ENCODE data around the gene DAP.
"Not testable (repeated sequence)": the region's sequence is repeated elsewhere in the genome, so short reads cannot be mapped to it uniquely, and the experiment has no call there.

The DAP gene

DNA sequence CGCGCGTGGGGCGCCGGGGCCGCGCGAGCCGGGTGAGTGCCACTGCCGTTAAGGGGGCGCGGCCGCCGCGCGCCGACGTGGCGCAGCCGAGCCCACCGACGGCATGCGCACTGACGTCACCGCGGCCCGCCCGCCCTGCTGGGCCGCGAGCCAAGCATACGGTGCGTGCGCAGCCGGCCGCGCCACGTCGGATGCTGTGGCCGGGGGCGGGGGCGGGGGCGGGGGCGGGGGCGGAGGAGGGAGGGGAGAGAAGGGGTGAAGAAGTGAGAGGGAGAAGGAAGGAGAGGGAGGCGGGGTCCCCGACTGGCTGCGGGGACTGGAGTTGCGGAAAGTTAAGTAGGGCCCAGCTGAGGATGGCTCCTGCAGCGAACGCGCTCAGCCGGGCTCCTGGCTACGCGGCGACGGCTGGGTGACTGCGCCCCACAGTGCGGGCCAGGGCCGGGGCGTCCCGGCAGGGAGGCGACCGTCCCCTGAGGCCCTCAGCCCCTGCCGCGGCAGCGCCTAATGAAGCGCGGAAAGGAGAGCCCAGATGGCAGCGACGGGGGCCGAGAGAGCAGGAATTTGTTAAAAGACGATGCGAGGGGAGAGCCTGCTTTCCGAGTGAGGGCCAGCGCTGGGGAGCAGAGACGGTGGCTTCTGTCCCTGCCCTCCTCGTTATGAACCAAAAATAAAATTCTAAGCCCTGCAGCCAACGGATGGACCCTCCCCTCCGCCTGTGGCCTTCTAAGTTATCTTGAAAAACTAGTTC is at the start of gene DAP:
DAP (minus strand) TSS at position 50 of the 748 bp plus-strand sequence. CDS start 166 bp downstream, outside the sequence.
- DNase-seq = peak; percentile 88

DNA sequence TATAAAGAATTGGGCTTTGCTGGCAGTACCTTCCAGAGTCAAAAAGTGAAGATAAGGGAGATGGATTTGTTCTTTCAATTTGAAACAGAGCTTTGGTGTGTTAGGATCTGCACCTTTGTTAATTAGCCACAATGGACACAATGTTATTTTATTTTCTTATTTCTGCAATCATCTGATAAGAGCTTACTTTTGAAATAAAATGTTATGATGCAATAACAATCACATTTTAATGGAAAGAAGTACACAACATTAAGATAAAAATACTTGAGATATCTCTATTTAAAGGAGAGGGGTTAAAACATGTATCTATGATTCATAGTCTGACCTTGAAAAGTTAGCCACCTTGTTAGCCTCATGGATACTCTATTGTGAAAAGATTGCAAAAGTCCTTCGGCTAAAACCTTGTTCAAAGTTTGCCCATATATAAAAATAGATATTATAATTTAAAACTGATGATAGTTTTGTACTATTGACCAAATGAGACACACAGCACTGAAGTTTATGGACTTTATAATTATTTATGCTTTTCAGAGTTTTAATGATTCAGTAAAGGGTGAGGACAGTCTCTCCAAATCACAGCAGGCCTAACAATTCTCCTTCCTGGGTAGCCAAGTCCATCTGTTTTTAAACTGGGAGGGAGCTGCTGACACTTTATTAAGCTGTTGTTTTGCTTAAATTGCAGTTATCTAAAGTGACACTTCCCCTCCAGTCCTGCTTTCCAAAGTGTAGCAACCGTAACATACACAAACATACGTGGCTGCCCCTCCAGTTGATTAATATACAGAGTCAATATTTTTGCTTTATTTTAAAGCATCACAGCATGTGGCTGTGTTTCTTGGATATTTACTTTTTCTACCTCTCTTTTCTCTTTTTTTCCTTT is 47.6 kb upstream of the DAP start:
- DNase-seq = no peak

DNA sequence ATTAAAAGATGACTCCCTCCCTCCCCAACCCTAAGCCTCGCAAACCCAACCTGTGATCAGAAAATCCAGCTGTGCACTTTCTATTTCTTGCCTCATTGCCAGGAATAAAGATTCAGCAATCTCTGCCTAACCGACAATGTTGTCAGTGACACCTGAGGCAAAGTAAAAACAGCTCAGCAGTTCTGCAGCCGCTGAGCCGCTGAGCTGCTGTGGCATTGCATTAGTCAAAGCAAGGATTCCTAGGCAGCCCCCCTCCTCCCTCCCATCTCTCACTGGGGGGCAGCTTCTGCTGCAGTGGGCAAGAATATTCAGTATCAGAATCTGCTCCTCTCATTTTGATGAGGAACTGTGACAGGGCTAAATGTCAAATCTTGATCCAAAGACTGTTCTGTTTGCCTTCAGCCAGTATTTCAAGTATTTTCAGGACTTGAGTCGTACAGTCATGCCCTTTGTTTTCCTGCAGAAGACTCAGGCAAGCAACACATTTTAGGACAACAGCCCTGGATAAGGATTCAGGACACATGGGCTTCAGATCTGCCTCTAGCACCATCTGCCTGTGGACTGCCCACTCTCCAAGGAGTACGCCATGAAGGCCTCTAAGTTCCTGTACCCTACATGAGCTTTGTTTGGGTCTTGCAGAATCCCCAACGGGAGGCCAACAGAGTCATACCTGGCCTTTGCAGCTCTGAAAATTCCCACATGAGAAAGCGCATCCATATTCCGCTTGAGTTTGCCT is 41.1 kb upstream of the DAP start:
- DNase-seq = no peak

DNA sequence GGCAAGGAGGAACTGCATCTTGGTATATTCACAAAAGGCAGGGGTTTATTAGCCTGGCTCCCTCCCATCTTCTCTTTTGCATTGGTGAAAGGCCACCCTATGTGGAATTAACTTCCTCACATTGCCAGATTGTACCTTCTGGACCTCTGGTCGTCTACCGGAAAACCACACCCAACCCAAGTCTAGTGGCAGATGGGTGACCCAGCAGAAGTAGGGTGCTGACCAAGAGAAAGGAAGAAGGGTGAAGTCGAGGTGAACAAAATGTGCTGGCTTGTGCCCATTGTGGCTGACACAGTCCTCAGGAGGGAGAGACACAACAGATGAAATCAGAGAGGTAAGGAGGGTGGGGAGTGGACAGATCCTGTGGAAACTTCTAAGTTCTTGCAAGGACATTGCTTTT is 39.8 kb upstream of the DAP start:
- DNase-seq = no peak

GRCh38 chr5:10797261-10797660 is 36.2 kb upstream of the DAP start:
- DNase-seq = no peak

- no peak for DNase-seq
Measured at GRCh38 chr5:10793785-10794184, 32.8 kb upstream of the DAP start.

GRCh38 chr5:10792336-10792735 is 31.3 kb upstream of the DAP start:
- DNase-seq = no peak

- no peak for DNase-seq
Measured at GRCh38 chr5:10789726-10790125, 28.7 kb upstream of the DAP start.

GRCh38 chr5:10789021-10789420 is 28.0 kb upstream of the DAP start:
- DNase-seq = no peak

DNA sequence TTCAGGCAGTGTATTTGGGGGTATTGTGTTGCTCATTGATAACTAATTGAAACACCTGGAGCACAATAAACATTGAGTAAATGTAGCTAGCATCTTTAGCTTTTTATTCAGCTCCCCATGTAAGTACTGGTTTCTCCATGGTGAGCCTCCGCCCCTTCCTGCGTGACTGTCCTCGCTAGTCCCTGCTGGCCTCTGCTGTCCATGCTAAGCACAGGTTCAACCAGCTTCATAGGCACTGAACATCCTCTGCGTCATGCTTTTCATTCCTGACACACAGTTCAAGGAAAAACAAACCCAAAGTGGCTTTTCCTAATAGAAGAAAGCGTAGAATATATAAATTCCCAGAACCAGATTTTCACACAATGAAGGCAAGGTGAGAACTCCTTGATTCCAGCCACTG is 27.3 kb upstream of the DAP start:
- DNase-seq = no peak

DNA sequence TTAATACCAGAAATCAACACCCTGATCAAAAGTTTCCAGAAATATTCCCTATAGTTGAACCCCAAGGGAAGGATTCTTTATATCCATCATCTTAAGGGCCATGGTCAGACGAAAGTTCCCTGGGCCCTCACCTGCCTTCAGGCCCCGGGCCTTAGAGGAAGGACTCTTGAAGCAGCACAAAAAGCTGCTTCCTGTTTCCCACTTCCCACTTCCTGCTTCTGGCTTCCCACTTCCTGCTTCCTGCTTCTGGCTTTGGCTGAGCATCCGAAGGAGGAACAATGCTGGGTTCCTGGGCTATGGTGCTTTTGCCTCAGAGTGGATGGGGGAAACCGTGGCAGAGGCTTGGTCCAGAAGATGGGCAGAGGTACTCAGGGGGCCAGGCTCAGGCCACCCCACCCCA is 25.8 kb upstream of the DAP start:
- no peak for DNase-seq

- not testable (repeated sequence) for DNase-seq
Measured at GRCh38 chr5:10780208-10780607, 19.2 kb upstream of the DAP start.

DNA sequence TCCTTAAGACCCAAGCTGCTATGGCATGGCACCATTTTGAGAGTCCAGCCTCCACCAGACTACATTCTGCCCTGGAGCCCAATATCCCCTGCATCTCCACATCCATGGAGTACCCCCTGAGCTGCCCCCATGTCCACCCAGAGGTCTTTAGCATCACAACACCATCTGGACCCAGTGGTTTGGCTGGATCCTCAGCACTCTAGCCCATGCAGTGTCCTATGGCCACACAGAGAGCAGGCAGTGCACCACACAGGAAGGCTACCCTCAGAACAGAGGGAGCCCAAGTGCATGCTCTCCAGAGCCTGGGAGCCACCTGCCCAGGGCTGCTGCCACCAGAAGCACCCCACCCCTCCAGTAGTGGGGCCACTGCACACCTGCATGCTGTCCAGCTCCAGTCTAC is 18.6 kb upstream of the DAP start:
- no peak for DNase-seq

DNA sequence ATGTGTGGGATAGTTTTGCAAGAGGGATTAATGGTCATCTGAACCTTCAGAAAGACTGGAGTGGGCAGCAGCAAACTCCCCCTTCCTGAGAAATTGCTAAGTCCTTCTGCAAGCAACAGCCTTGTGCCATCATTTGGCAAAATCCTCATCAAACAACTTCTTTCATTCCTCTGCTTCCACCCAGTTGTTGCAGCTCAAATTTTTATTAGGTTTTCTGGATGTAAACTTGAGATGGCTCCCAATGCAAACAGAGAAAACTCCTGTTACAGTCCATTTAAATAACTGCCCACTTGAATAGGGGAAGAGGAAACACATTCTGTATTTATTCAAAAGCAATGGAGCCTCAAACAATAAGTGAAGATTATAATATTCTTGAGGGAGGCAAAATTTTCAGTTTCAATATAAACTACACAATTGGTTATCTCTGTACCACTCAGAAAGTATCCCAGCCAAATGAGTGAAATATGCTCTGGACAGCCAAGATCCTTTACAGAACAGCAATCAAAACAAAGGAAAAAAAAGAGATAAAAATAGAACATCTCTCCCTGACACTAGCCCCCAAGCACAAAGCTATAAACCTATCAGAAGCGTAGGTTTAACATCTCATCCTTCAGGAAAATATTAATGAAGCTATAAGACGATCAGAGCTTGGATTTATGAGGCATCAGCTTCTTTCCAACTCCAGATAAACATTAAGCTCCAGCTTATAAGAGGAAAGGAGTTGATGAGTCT is 17.3 kb upstream of the DAP start:
- no peak for DNase-seq

DNA sequence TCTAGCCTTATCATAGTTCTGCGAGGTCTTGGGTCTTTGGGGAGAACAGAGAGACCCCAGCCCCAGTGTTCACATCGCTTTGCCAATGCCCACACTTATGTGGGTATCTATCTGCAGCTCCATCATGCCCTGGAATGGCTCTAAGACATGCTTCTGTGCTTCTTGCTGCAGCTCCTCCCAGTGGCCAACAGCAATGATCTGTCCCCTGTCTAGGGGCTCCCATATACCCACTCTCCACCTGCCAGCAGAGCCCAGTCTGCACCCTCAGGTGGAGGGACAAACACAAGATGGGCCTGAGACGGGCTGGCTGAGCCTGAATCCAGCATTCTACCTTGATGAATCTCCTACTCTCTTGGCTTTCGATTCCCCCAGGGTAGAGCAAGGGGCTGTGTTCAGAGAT is 14.6 kb upstream of the DAP start:
- DNase-seq = no peak

- no peak for DNase-seq
Measured at GRCh38 chr5:10772901-10773585, 12.0 kb upstream of the DAP start.

- no peak for DNase-seq
Measured at GRCh38 chr5:10768328-10768899, 7.4 kb upstream of the DAP start.

- DNase-seq = no peak
Measured at GRCh38 chr5:10762776-10763500, 1.9 kb upstream of the DAP start.

DNA sequence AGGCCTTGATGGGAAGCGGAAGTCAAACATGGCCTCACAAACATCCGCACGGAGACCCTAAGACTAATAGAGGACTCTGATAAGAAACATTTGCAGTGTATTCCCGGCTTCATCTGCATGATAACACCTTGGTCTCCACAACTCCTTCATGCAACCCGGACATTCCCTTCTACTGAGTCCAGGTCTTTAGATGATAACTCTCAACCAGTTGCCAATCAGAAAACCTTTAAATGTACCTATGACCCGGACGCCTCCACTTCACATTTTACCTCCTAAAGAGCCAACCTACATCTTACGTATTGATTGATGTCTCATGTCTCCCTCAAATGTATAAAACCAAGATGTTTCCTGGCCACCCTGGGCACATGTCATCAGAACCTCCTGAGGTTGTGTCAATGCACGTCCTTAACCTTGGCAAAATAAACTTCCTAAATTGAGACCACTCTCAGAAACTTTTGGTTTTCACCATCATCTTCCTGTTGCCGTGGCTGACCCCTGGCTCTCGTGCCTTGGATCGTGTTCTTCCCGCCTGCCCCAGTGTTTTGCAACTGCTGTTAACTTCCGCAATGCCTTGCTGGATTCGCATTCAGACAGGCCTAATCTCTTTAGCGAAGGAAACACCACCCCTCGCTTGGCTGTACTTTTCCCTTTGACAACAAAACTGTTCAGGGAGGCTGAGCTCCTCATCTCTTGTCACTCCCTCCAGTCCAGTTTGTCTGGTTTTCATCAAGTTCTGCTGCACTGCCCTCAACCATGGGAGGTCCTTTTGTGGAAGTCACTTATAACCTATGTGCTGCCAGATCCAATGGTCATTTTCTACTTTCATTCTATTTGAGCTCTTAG is 1.1 kb upstream of the DAP start:
- no peak for DNase-seq

GRCh38 chr5:10760921-10761184 is 181 bp downstream of the DAP start:
- no peak for DNase-seq

Data from activated CD4-positive, alpha-beta T cell treated with anti-CD3 and anti-CD28 coated beads for 48 hours (primary cell).